HG03354 (cell line): Measurements from ENCODE around the gene CDKAL1.

Source experiments
- ATAC-seq: cut with Tn5 transposase; IDR thresholded peaks from one replicate; pipeline ENCODE4 v1.9.1; 2021; ENCODE audit warnings: mild to moderate bottlenecking; ENCODE audit not compliant: unreplicated experiment, poor library complexity, severe bottlenecking

Gene CDKAL1

GRCh38 chr6:21132446-21132845 lies 598.2 kb downstream of the CDKAL1 start:
- no peak for ATAC-seq

GRCh38 chr6:21132856-21133838 lies 598.9 kb downstream of the CDKAL1 start:
- ATAC-seq: no peak

GRCh38 chr6:21133901-21134300 lies 599.6 kb downstream of the CDKAL1 start:
- no peak for ATAC-seq

GRCh38 chr6:21134356-21134755 lies 600.1 kb downstream of the CDKAL1 start:
- no peak for ATAC-seq

GRCh38 chr6:21135484-21136013 lies 601.3 kb downstream of the CDKAL1 start:
- ATAC-seq: no peak

- ATAC-seq: no peak
Observed at GRCh38 chr6:21137700-21138335, 603.6 kb downstream of the CDKAL1 start.

GRCh38 chr6:21138336-21139069 lies 604.2 kb downstream of the CDKAL1 start:
- ATAC-seq: no peak

- no peak for ATAC-seq
Observed at GRCh38 chr6:21140966-21141365, 606.7 kb downstream of the CDKAL1 start.

- no peak for ATAC-seq
Observed at GRCh38 chr6:21141616-21142303, 607.5 kb downstream of the CDKAL1 start.

- no peak for ATAC-seq
Observed at GRCh38 chr6:21142741-21143140, 608.5 kb downstream of the CDKAL1 start.

GRCh38 chr6:21143645-21144044 lies 609.4 kb downstream of the CDKAL1 start:
- ATAC-seq: no peak

- ATAC-seq: no peak
Observed at GRCh38 chr6:21144928-21145327, 610.7 kb downstream of the CDKAL1 start.

GRCh38 chr6:21147995-21148394 lies 613.7 kb downstream of the CDKAL1 start:
- no peak for ATAC-seq

GRCh38 chr6:21149470-21149869 lies 615.2 kb downstream of the CDKAL1 start:
- no peak for ATAC-seq

- ATAC-seq: no peak
Observed at GRCh38 chr6:21150667-21151066, 616.4 kb downstream of the CDKAL1 start.

GRCh38 chr6:21151119-21151518 lies 616.9 kb downstream of the CDKAL1 start:
- ATAC-seq: no peak

- no peak for ATAC-seq
Observed at GRCh38 chr6:21151530-21151929, 617.3 kb downstream of the CDKAL1 start.

- ATAC-seq: peak; percentile 74
Observed at GRCh38 chr6:21157186-21157929, 623.1 kb downstream of the CDKAL1 start.

- ATAC-seq: no peak
Observed at GRCh38 chr6:21158149-21158548, 623.9 kb downstream of the CDKAL1 start.
